T-helper 17 cell (primary cell): ENCODE measurements around the gene HS1BP3. TPM values are rescaled to one million over a fixed set of nuclear protein-coding genes. Genes with fewer than 3 reads are reported as not detected.

Experiments
- ATAC-seq: fragments of 150-1000 bp; cut with Tn5 transposase; 2 replicates; pipeline ENCODE4 v1.10.0; 2021; ENCODE audit warnings: mild to moderate bottlenecking, moderate library complexity
- DNase-seq, 3 donors: peaks; one replicate each; pipeline versions ENCODE4 v3.0.0 to v3.0.0-alpha.2; 2020 to 2021
- H3K9me3 ChIP-seq: one replicate; pipeline ENCODE4 v1.7.0; 2013; ENCODE audit warnings: low read length, mild to moderate bottlenecking; ENCODE audit not compliant: control insufficient read depth, poor library complexity, severe bottlenecking
- H3K27ac Mint-ChIP-seq: one replicate; pipeline ENCODE4 v1.8.0; 2022; ENCODE audit warnings: mild to moderate bottlenecking, moderate library complexity, mixed read lengths
- H3K27me3 Mint-ChIP-seq: one replicate; pipeline ENCODE4 v1.8.0; 2022; ENCODE audit warnings: mixed read lengths
- H3K36me3 Mint-ChIP-seq: one replicate; pipeline ENCODE4 v1.8.0; 2022; ENCODE audit warnings: low read depth, mixed read lengths
- H3K4me1 Mint-ChIP-seq: one replicate; pipeline ENCODE4 v1.8.0; 2022; ENCODE audit warnings: mild to moderate bottlenecking, mixed read lengths
- H3K4me3 Mint-ChIP-seq: one replicate; pipeline ENCODE4 v1.8.0; 2022; ENCODE audit warnings: mild to moderate bottlenecking, moderate library complexity, mixed read lengths
- total RNA-seq, 4 donors: library from RNA in 2 of 4; stranded (reverse) in 2 of 4; gene quantifications; one replicate each; pipeline ENCODE4 v1.2.3 and lab custom pipeline; 2022 to 2026

The HS1BP3 gene, protein sequence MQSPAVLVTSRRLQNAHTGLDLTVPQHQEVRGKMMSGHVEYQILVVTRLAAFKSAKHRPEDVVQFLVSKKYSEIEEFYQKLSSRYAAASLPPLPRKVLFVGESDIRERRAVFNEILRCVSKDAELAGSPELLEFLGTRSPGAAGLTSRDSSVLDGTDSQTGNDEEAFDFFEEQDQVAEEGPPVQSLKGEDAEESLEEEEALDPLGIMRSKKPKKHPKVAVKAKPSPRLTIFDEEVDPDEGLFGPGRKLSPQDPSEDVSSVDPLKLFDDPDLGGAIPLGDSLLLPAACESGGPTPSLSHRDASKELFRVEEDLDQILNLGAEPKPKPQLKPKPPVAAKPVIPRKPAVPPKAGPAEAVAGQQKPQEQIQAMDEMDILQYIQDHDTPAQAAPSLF
- 10 to 100 TPM; 12.8 to 13.7 TPM for total RNA-seq
- 19.1 to 21.9 reads per million in 2 donors for total RNA-seq (lab: John Stamatoyannopoulos, UW)

DNA sequence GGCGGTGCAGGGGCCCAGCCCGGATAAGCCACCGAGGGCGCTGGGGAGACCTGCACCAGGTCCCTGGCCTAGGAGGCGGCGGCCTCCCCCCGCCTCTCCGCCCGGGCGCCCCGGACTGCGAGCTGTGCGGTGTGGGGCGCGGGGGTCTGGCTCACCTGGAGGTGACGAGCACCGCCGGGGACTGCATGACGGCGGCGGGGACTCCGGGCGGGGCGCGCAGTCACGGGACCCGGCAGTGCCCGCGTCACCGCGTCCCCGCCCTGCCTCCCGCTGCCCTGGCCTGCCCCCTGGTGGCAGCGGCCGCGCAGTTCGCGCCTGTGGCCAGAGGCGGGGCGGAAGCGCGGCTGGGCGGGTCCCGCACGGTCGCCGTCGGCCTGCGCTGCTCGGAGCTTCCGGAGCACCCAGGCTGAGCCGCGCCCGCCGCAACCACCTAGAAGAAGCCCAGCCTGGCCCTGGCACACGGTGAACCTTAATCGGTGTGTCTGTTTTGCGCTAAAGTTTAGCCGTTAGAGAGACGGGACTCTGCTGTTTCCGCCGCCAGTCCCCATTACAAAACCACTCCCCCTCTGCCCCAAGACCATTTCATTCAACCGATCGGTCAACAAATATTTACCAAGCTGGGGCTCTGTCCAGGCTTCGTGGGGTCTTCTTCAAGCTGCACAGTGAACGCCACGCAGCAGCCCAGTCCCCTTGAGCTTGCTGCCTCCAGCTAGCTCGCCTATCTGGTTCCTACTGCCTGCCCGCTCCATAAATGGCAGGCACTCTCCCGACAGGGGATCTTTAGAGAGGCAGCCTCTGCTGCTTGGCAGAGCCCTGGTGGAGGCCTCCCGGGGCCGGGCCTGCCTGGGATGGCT lies at the start of gene HS1BP3:
Gene HS1BP3 (minus strand): TSS at position 222 of the 854 bp plus-strand sequence. CDS start 35 bp downstream, at position 187.
- peak; percentile 91 to 95 (median 93) for DNase-seq
- Mint-ChIP-seq H3K27ac (peak within 1 kb of the TSS; percentile 94), H3K27me3 (peaks cover 14% of the 10 kb centered on the region), H3K4me3 (peak within 1 kb of the TSS; percentile 95), H3K4me1 (peaks cover 37% of the 10 kb centered on the region), H3K36me3 (peaks cover 13% of the 10 kb centered on the region)
- no peaks in the 10 kb centered on the region for H3K9me3 ChIP-seq
- ATAC-seq: peak; percentile 95

DNA sequence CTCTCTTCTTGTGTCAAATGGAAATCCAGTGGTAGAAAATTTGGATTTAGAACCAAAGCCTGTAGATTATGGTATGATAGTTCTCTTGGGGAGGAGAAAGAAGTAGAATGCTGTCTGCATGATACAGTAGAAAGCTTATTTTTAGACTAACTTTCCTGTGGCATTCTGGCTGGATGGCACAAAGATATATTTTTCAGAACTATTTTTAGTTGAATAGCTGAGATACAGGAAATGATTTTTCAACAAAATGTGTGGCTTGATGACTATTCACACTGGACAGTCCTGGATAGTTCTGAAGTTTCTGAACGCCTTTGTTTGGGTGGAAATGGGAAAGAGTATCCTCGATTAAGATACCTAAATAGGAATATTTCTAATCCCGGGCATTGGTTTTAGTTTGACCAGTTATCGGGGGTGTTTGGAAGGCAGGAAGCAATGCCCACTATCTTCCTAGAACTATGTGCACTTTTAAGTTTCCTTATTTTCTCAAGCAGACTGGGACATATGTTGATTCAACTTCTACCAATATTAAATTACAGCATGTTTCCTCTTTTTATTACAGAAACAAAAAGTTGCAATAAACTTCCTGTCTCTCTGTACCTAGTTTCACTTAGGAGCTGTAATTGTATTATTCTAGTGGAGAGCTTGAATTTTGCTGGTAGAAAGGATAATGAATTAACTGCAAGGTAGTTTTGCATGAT lies 48.2 kb upstream of the HS1BP3 start:
- no peak for DNase-seq
- Mint-ChIP-seq H3K36me3 (peaks cover 12% of the 10 kb centered on the region), H3K4me1 (peaks cover 13% of the 10 kb centered on the region), H3K4me3 (no peak overlapping the region), H3K27me3 (no peaks in the 10 kb centered on the region), H3K27ac (no peak overlapping the region)
- H3K9me3 ChIP-seq: no peaks in the 10 kb centered on the region
- ATAC-seq: no peak

DNA sequence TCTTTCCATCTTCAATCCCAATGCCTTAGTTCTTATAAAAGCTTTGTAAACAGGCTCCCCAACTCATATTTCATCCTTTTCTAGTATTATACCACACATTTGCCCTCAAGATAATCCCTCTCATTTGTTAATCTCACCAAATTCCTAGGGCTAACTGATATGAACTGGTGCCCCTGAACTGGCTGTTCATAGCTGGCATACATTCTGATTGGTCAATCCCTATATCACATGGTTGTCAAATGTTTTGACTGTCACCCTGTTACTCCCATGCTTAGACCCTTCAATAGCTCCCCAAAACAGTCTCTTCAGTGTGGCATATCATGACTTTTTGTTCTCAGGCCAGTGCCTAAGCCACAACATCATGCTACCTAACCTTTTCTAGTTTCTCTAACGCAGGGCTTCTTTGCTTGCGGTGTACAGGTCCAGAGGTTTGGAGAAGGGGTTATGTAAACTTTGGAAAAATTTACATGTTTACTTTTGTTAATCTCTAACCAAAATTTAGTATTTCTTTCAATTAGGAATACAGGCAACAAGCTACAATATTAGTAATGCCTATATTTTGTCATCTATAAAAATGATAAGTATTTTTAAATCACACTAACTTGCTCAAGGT lies 46.5 kb upstream of the HS1BP3 start:
- Mint-ChIP-seq H3K27me3 (no peaks in the 10 kb centered on the region), H3K4me1 (peaks cover 6% of the 10 kb centered on the region), H3K4me3 (no peak overlapping the region), H3K36me3 (peaks cover 10% of the 10 kb centered on the region), H3K27ac (no peak overlapping the region)
- ATAC-seq (no peak), DNase-seq (no peak)
- no peaks in the 10 kb centered on the region for H3K9me3 ChIP-seq

DNA sequence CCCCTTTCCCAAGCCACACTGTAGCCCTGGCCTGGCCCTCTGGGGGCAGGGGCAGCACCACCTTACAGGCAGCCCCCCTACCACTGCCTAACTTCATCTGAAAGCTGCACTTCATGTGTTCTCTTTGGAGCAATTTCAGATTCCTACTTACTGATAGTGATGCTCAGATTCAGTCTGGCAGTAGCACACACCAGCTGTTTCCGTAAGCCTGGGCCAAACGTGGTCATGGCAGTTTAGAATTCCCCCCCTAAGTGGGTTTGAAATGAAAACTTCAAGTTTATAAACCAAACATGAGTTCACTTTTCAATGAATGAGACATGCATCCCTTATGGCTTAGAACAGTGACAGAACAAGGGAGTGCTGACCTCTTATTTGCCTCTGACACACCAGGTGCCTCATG lies 45.5 kb upstream of the HS1BP3 start:
- no peaks in the 10 kb centered on the region for H3K27me3 Mint-ChIP-seq
- ATAC-seq (no peak), DNase-seq (no peak)
- H3K4me3 Mint-ChIP-seq: no peak overlapping the region
- no peak overlapping the region for H3K27ac Mint-ChIP-seq
- peaks cover 6% of the 10 kb centered on the region for H3K4me1 Mint-ChIP-seq
- H3K9me3 ChIP-seq: no peaks in the 10 kb centered on the region
- H3K36me3 Mint-ChIP-seq: peaks cover 9% of the 10 kb centered on the region

DNA sequence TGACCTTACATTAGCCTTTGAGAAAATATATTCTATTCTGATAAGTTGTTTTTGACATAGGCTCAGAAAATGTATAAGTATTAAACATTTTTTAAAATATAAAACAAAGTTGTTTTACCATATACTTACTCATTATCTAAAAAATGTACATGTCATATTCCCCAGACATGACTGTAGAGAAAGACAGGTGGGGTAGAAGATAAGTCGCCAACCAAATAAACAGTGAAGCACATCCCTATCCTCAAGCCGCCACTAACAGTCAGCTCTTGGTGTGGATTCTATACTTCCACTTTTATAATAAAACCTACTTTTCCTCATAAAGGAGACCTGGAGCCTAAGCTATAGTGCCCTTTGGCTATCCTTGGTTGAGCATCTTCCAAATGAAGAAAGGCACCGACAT lies 42.4 kb upstream of the HS1BP3 start:
- Mint-ChIP-seq H3K27ac (no peak overlapping the region), H3K36me3 (peaks cover 9% of the 10 kb centered on the region), H3K4me3 (no peak overlapping the region), H3K27me3 (no peaks in the 10 kb centered on the region), H3K4me1 (peaks cover 6% of the 10 kb centered on the region)
- DNase-seq: no peak
- ATAC-seq: no peak
- H3K9me3 ChIP-seq: no peaks in the 10 kb centered on the region

DNA sequence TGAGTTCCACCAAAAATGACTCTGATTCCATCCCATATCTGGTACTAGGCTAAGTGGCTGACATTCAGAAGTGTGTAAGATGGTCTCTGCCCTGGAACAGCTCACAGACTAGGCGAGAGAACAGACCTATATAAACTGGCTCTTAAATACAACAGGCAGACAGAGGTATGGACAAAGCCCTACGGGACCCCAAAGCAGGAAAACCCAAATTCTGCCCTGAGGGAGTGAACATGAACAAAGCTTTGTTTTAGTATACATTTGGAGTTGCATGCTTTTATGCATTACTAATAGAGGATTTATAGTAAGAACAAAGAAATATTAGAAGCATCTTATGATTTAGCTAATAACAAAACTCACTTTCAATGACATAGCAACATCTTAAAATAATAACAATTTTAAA lies 41.2 kb upstream of the HS1BP3 start:
- peaks cover 2% of the 10 kb centered on the region for H3K4me1 Mint-ChIP-seq
- no peak overlapping the region for H3K4me3 Mint-ChIP-seq
- H3K36me3 Mint-ChIP-seq: peaks cover 10% of the 10 kb centered on the region
- H3K9me3 ChIP-seq: no peaks in the 10 kb centered on the region
- no peak for DNase-seq
- ATAC-seq: no peak
- H3K27ac Mint-ChIP-seq: no peak overlapping the region
- H3K27me3 Mint-ChIP-seq: no peaks in the 10 kb centered on the region

DNA sequence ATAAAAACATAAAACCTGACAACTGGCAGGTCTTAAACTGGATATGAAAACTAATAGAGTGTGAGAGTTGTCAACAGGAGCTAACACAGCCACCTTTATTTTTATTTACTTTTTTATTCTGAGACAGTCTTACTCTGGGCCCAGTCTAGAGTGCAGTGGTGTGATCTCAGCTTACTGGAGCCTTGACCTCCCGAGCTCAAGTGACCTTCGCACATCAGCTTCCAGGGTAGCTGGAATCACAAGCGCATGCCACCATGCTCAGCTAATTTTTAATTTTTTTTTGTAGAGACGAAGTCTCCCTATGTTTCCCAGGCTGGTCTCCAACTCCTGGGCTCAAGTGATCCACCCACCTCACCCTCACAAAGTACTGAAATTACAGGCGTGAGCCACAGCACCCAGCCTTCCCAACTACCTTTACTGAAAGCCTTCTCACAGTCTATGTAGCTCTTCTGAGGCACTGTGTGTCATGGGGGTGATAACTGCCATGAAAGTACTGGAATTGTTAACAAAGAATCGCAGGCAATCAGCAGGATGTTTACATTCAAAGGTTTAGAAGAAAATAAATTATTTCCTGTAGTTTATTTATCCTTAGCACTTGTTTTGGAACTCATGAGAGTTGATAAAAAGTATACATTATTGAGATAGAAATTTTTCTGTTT lies 40.3 kb upstream of the HS1BP3 start:
- no peak overlapping the region for H3K4me3 Mint-ChIP-seq
- ATAC-seq (no peak), DNase-seq (no peak)
- H3K27me3 Mint-ChIP-seq: no peaks in the 10 kb centered on the region
- H3K9me3 ChIP-seq: no peaks in the 10 kb centered on the region
- no peaks in the 10 kb centered on the region for H3K4me1 Mint-ChIP-seq
- H3K27ac Mint-ChIP-seq: no peak overlapping the region
- H3K36me3 Mint-ChIP-seq: peaks cover 11% of the 10 kb centered on the region

DNA sequence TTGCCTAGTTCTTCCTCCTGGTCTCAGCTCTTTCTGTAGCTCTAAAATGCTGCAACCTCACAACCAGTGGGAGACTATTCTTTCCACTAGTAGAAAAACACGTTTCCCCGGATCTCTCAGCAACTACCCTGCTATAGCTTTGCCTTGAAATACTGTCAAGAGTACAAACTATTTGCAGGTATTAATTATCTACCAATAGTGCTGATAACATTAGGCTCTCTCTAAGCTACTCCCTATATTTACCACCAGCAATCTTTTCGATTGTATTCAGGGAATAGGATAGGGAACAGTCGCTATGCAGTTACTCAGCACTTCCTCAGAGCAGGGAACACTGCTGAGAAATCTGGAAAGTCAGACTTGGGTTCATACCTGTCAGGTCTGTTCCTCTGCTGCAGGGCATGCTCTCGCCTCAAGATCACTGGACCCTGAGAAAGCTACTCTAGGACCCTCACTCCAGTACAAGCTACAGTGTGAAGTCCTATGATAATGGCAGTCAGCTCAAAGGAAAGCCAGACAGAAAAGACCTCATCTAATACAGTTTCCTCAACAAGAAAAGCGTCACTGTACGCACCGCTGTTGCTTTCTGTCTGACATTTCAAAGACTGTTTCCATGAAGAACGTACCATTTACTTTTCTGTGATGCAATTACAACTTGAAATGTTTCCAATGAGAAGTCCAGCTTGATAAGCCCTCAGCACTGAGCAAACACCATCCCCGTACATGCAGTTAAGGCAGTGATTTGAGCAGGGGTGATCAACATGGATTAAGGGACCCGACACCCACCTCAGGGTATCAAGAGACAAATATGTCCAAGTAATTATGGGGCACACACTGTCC lies 38.7 kb upstream of the HS1BP3 start:
- H3K27ac Mint-ChIP-seq: no peak overlapping the region
- ATAC-seq (no peak), DNase-seq (no peak)
- H3K36me3 Mint-ChIP-seq: peaks cover 11% of the 10 kb centered on the region
- no peak overlapping the region for H3K4me3 Mint-ChIP-seq
- no peaks in the 10 kb centered on the region for H3K4me1 Mint-ChIP-seq
- no peaks in the 10 kb centered on the region for H3K27me3 Mint-ChIP-seq
- no peaks in the 10 kb centered on the region for H3K9me3 ChIP-seq

DNA sequence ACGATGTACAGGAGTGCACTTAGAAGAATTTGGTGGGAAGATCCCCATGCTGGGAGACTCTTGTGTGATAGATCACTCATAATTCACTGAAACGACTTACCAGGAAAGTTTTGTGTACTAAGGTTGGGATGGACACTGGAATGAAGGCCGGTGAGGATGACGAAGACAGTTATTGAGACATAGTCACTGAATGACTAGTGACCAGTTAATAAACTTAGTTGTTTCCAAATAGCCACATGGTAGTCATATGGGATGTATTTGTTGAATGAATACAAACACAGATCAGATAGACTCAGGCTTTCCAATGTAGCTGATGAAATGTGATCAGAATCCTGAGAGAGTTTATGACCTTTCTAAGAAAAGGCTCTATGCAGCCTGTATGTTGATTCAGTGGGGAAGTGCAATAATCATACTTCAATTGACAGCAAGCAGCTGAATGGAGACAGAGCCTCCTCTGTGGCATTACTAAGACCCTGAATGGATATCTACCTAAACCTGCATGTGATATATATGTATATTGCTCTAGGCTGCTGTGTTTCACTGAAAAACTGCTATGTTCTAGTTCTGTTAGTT lies 36.4 kb upstream of the HS1BP3 start:
- Mint-ChIP-seq H3K36me3 (peaks cover 11% of the 10 kb centered on the region), H3K27me3 (no peaks in the 10 kb centered on the region), H3K27ac (no peak overlapping the region), H3K4me1 (peaks cover 10% of the 10 kb centered on the region), H3K4me3 (no peak overlapping the region)
- no peaks in the 10 kb centered on the region for H3K9me3 ChIP-seq
- DNase-seq (no peak), ATAC-seq (no peak)

DNA sequence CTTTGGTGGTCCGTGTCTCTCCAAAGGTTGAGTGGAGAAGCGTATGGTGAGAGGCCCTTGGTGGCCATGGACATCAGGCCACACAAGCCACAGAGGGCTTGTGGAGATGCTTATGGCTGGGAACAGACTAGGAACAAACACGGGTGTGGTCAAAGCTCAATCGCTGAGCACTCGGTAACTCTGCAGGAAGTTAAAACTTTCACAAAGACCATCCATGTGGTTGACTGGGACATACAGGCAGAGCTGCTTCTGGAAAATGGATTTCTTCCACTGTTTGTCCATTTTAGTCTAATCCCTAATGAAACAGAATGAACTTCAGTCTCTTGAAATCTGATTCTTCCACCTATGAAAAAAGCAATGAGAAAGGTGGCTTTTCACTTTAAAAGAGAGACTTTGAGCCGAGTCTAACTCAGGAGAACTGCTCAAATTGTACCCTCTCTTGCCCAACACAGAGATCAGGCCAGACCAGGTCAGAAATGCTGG lies 33.7 kb upstream of the HS1BP3 start:
- Mint-ChIP-seq H3K4me3 (no peak overlapping the region), H3K36me3 (peaks cover 15% of the 10 kb centered on the region)
- no peak for ATAC-seq

DNA sequence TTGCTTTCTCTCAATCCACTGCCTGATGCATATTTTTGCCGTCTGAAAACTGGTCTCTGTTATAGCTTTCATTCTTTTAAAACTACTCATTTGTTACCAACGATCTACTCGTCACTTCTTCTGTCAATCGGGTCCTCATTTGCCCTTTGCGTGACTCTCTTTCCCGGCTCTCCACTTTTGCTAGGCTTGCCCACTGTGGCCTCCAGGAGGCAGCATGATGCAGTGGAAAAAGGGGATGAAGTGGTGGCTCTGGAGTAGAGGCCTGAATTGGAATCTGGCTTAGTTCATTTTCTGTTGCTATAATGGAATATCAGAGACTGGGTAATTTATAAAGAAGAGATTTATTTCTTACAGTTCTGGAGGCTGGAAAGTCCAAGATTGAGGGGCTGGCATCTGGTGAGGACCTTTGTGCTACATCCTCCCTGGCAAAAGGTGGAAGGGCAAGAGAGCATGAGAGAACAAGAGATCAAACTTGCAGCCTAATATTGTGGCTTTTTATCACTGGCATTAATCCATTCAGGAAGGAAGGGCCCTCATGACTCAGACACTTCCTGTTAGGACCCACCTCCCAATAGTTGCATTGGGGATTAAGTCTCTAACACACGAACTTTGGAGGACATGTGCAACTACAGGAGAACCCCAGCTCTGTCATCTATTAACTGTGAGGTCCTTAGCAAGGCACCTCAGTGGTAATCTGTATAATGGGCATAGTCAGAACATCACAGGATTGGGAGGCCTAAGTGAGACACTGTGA lies 31.4 kb upstream of the HS1BP3 start:
- Mint-ChIP-seq H3K27ac (no peak overlapping the region), H3K4me3 (no peak overlapping the region), H3K27me3 (no peaks in the 10 kb centered on the region), H3K36me3 (peaks cover 9% of the 10 kb centered on the region), H3K4me1 (peaks cover 13% of the 10 kb centered on the region)
- ATAC-seq (no peak), DNase-seq (no peak)
- H3K9me3 ChIP-seq: no peaks in the 10 kb centered on the region

More for the DNA sequence above, 33.7 kb upstream of the HS1BP3 start:
- no peaks in the 10 kb centered on the region for H3K27me3 Mint-ChIP-seq
- no peak for DNase-seq
- peaks cover 13% of the 10 kb centered on the region for H3K4me1 Mint-ChIP-seq
- H3K9me3 ChIP-seq: no peaks in the 10 kb centered on the region
- H3K27ac Mint-ChIP-seq: peak overlapping the region; percentile 51
